Embryonic facial prominence (tissue), 1 donor: ENCODE data around the gene ATP5PB.
A peak's percentile ranks its signal among the peaks of the same experiment; 100 is the strongest.

ENCODE experiments used
- DNase-seq: peaks from one replicate; pipeline ENCODE4 v3.0.0-alpha.2; 2016; ENCODE audit errors: extremely low spot score

ATP5PB gene

GRCh38 chr1:111475701-111476100 is 26.4 kb downstream of the ATP5PB start:
- no peak for DNase-seq

GRCh38 chr1:111476214-111476613 is 26.9 kb downstream of the ATP5PB start:
- DNase-seq, result no peak

GRCh38 chr1:111476761-111477309 is 27.6 kb downstream of the ATP5PB start:
- DNase-seq, result no peak

- DNase-seq, result no peak
Observed at GRCh38 chr1:111480674-111481073, 31.4 kb downstream of the ATP5PB start.

- peak; percentile 29 for DNase-seq
Observed at GRCh38 chr1:111481387-111482221, 32.3 kb downstream of the ATP5PB start.

GRCh38 chr1:111483166-111483565 is 33.9 kb downstream of the ATP5PB start:
- DNase-seq, result no peak

GRCh38 chr1:111483876-111484275 is 34.6 kb downstream of the ATP5PB start:
- no peak for DNase-seq

GRCh38 chr1:111484391-111485026 is 35.2 kb downstream of the ATP5PB start:
- DNase-seq, result no peak

- DNase-seq, result no peak
Observed at GRCh38 chr1:111486431-111486830, 37.2 kb downstream of the ATP5PB start.

GRCh38 chr1:111487133-111487532 is 37.9 kb downstream of the ATP5PB start:
- no peak for DNase-seq

GRCh38 chr1:111488669-111489068 is 39.4 kb downstream of the ATP5PB start:
- DNase-seq, result no peak

GRCh38 chr1:111489604-111490003 is 40.3 kb downstream of the ATP5PB start:
- no peak for DNase-seq

GRCh38 chr1:111490220-111490619 is 41.0 kb downstream of the ATP5PB start:
- DNase-seq, result no peak

GRCh38 chr1:111491070-111491469 is 41.8 kb downstream of the ATP5PB start:
- DNase-seq, result no peak

GRCh38 chr1:111496398-111496797 is 47.1 kb downstream of the ATP5PB start:
- no peak for DNase-seq

- no peak for DNase-seq
Observed at GRCh38 chr1:111497592-111497991, 48.3 kb downstream of the ATP5PB start.

- DNase-seq, result no peak
Observed at GRCh38 chr1:111499026-111499785, 49.9 kb downstream of the ATP5PB start.

GRCh38 chr1:111501645-111502044 is 52.4 kb downstream of the ATP5PB start:
- DNase-seq, result no peak

GRCh38 chr1:111503585-111504060 is 54.4 kb downstream of the ATP5PB start, which contains the start of the genes ADORA3 and TMIGD3:
Gene ADORA3, minus strand, starts transcription at chr1:111503633. Its CDS starts 279 bp downstream, at chr1:111503354.
Gene TMIGD3, minus strand, starts transcription at chr1:111503633. Its CDS starts 279 bp downstream, at chr1:111503354.
- DNase-seq, result no peak

GRCh38 chr1:111504097-111504496 is 54.8 kb downstream of the ATP5PB start:
- no peak for DNase-seq

GRCh38 chr1:111505641-111506119 is 56.4 kb downstream of the ATP5PB start:
- DNase-seq, result no peak

GRCh38 chr1:111506561-111506960 is 57.3 kb downstream of the ATP5PB start:
- DNase-seq, result no peak
